ENCODE results near the gene CTBP2.

GRCh38 chr10:125194814-125195213 is 34.5 kb upstream of the CTBP2 start:
- no peak for TF ChIP-seq CTCF (IDR thresholded peaks at IDR 0.05; ENCODE audit: low read length)
- no peak for TF ChIP-seq EZH2phosphoT487 (IDR thresholded peaks at IDR 0.05; ENCODE audit: low read length)

All from MM.1S (cell line).